HEK293 (cell line): Measurements from ENCODE around the gene SYNE1.

Experiments used
- CTCF ChIP-seq: fragments of 450-650 bp; formaldehyde crosslinking; IDR thresholded peaks from 2 replicates; pipeline ENCODE4 v1.5.1; 2016; ENCODE audit warnings: missing biosample characterization, missing genetic modification characterization
- OSR2 ChIP-seq: fragments of 450-650 bp; formaldehyde crosslinking; IDR thresholded peaks from 2 replicates; pipeline ENCODE4 v1.5.1; 2016; ENCODE audit warnings: missing biosample characterization, missing genetic modification characterization
- OVOL3 ChIP-seq: fragments of 450-650 bp; formaldehyde crosslinking; IDR thresholded peaks from 2 replicates; pipeline ENCODE4 v1.5.1; 2016; ENCODE audit warnings: missing biosample characterization, missing genetic modification characterization
- REST ChIP-seq: fragments of 450-650 bp; formaldehyde crosslinking; IDR thresholded peaks from 2 replicates; pipeline ENCODE4 v1.5.1; 2016; ENCODE audit warnings: missing biosample characterization, missing genetic modification characterization
- ZNF175 ChIP-seq: fragments of 450-650 bp; formaldehyde crosslinking; IDR thresholded peaks from 2 replicates; pipeline ENCODE4 v1.5.1; 2016; ENCODE audit warnings: missing biosample characterization, missing genetic modification characterization

- no peak for TF ChIP-seq CTCF (tag by site-specific recombination)
- no peak for TF ChIP-seq OSR2
- no peak for TF ChIP-seq OVOL3 (tag by site-specific recombination)
- TF ChIP-seq REST: peak; percentile 63; the same call in 1 of the 2 replicates
- no peak for TF ChIP-seq ZNF175 (tag by site-specific recombination)
These were observed 340.4 kb downstream of the SYNE1 start for GRCh38 chr6:152296648-152297376.
